ACC112 (cell line): ENCODE measurements around the gene HERC2.
A peak's percentile ranks its signal among the peaks of the same experiment; 100 is the strongest.
"Not testable (repeated sequence)": the region's sequence is repeated elsewhere in the genome, so short reads cannot be mapped to it uniquely, and the experiment has no call there.

ENCODE experiments used
- H2AFZ ChIP-seq: fragments of 200-600 bp; sonication (generic); one replicate; pipeline ENCODE4 v1.6.0; 2017; ENCODE audit warnings: antibody characterized with exemption, low read length; ENCODE audit not compliant: unreplicated experiment
- H3K27ac ChIP-seq: fragments of 200-600 bp; sonication (generic); 2 replicates; pipeline ENCODE4 v1.5.1; 2014; ENCODE audit warnings: low read depth, mild to moderate bottlenecking, antibody characterized with exemption, low read length, moderate library complexity
- H3K27me3 ChIP-seq: fragments of 200-600 bp; sonication (generic); 2 replicates; pipeline ENCODE4 v1.6.1; 2014; ENCODE audit warnings: mild to moderate bottlenecking, antibody characterized with exemption, low read length, moderate library complexity, mixed read lengths; ENCODE audit not compliant: insufficient read depth
- H3K36me3 ChIP-seq: fragments of 200-600 bp; sonication (generic); 2 replicates; pipeline ENCODE4 v1.6.1; 2016; ENCODE audit warnings: mild to moderate bottlenecking, antibody characterized with exemption, low read length, moderate library complexity, mixed read lengths; ENCODE audit not compliant: insufficient read depth
- H3K4me1 ChIP-seq: fragments of 200-600 bp; sonication (generic); one replicate; pipeline ENCODE4 v1.6.1; 2016; ENCODE audit warnings: low read length, mixed read lengths; ENCODE audit not compliant: insufficient read depth, unreplicated experiment, control insufficient read depth
- H3K4me3 ChIP-seq: fragments of 200-600 bp; sonication (generic); 2 replicates; pipeline ENCODE4 v1.5.1; 2014; ENCODE audit warnings: mild to moderate bottlenecking, low read depth, low read length
- H3K79me2 ChIP-seq: fragments of 200-600 bp; sonication (generic); one replicate; pipeline ENCODE4 v1.6.0; 2016; ENCODE audit warnings: low read length; ENCODE audit not compliant: control insufficient read depth, unreplicated experiment, insufficient read depth

The HERC2 gene, protein sequence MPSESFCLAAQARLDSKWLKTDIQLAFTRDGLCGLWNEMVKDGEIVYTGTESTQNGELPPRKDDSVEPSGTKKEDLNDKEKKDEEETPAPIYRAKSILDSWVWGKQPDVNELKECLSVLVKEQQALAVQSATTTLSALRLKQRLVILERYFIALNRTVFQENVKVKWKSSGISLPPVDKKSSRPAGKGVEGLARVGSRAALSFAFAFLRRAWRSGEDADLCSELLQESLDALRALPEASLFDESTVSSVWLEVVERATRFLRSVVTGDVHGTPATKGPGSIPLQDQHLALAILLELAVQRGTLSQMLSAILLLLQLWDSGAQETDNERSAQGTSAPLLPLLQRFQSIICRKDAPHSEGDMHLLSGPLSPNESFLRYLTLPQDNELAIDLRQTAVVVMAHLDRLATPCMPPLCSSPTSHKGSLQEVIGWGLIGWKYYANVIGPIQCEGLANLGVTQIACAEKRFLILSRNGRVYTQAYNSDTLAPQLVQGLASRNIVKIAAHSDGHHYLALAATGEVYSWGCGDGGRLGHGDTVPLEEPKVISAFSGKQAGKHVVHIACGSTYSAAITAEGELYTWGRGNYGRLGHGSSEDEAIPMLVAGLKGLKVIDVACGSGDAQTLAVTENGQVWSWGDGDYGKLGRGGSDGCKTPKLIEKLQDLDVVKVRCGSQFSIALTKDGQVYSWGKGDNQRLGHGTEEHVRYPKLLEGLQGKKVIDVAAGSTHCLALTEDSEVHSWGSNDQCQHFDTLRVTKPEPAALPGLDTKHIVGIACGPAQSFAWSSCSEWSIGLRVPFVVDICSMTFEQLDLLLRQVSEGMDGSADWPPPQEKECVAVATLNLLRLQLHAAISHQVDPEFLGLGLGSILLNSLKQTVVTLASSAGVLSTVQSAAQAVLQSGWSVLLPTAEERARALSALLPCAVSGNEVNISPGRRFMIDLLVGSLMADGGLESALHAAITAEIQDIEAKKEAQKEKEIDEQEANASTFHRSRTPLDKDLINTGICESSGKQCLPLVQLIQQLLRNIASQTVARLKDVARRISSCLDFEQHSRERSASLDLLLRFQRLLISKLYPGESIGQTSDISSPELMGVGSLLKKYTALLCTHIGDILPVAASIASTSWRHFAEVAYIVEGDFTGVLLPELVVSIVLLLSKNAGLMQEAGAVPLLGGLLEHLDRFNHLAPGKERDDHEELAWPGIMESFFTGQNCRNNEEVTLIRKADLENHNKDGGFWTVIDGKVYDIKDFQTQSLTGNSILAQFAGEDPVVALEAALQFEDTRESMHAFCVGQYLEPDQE (N-terminal part only)

GRCh38 chr15:28322129-28322588 lies at the start of gene HERC2:
TSS of gene HERC2 (minus strand) at chr15:28322179. CDS start at chr15:28321433, 746 bp downstream.
- H3K36me3 ChIP-seq, H3K27ac ChIP-seq, H2AFZ ChIP-seq, H3K4me1 ChIP-seq, H3K79me2 ChIP-seq, H3K27me3 ChIP-seq: not testable (repeated sequence)
- peak within 1 kb of the TSS; percentile 60 for H3K4me3 ChIP-seq

- H3K27ac ChIP-seq, H3K4me3 ChIP-seq, H3K36me3 ChIP-seq, H3K79me2 ChIP-seq, H2AFZ ChIP-seq, H3K4me1 ChIP-seq, H3K27me3 ChIP-seq: not testable (repeated sequence)
These were observed 43.5 kb upstream of the HERC2 start for GRCh38 chr15:28365502-28365901.

GRCh38 chr15:28357984-28358383 lies 36.0 kb upstream of the HERC2 start, which contains the start of gene GOLGA6L24:
TSS of gene GOLGA6L24 (minus strand) at chr15:28358084. CDS start at chr15:28358023, 61 bp downstream.
- H3K79me2 ChIP-seq, H3K4me3 ChIP-seq, H2AFZ ChIP-seq, H3K36me3 ChIP-seq, H3K27ac ChIP-seq, H3K27me3 ChIP-seq, H3K4me1 ChIP-seq: not testable (repeated sequence)

- not testable (repeated sequence) for H3K27me3 ChIP-seq, H3K4me1 ChIP-seq, H3K79me2 ChIP-seq, H3K27ac ChIP-seq, H2AFZ ChIP-seq, H3K36me3 ChIP-seq
- H3K4me3 ChIP-seq, result peak overlapping the region; percentile 60
These were observed 461 bp downstream of the HERC2 start for GRCh38 chr15:28321358-28322078.

DNA sequence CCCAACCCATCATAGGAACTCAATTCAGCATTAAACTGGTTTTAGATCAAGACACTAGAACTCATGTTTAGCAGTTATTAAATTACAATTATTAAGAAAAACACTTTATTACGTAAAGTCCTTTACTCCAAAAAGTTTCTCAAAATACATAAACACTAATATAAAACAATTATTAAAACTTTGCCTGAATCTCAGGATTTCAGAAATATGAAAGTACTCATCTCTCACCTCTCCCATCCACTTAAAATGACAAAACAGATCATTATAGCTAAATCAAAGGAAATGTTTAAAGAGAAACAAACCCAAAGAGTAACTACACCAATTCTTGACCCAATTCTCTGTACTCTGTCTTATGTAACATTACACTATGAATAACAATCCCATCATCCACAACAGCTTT lies 2.3 kb downstream of the HERC2 start:
- H3K79me2 ChIP-seq, result not testable (repeated sequence)

GRCh38 chr15:28318828-28319227 lies 3.2 kb downstream of the HERC2 start:
- not testable (repeated sequence) for H3K4me1 ChIP-seq, H3K27me3 ChIP-seq, H3K4me3 ChIP-seq, H3K27ac ChIP-seq, H3K79me2 ChIP-seq, H2AFZ ChIP-seq, H3K36me3 ChIP-seq

More for the DNA sequence above, 2.3 kb downstream of the HERC2 start:
- not testable (repeated sequence) for H3K4me3 ChIP-seq, H3K27ac ChIP-seq, H2AFZ ChIP-seq, H3K36me3 ChIP-seq, H3K4me1 ChIP-seq, H3K27me3 ChIP-seq

- not testable (repeated sequence) for H3K27ac ChIP-seq, H3K27me3 ChIP-seq, H3K36me3 ChIP-seq, H3K4me1 ChIP-seq, H3K79me2 ChIP-seq, H2AFZ ChIP-seq, H3K4me3 ChIP-seq
These were observed 3.9 kb downstream of the HERC2 start for GRCh38 chr15:28318122-28318521.

GRCh38 chr15:28316958-28317357 lies 5.0 kb downstream of the HERC2 start:
- H3K79me2 ChIP-seq, H3K4me1 ChIP-seq, H3K27me3 ChIP-seq, H3K36me3 ChIP-seq, H2AFZ ChIP-seq, H3K27ac ChIP-seq, H3K4me3 ChIP-seq: not testable (repeated sequence)

DNA sequence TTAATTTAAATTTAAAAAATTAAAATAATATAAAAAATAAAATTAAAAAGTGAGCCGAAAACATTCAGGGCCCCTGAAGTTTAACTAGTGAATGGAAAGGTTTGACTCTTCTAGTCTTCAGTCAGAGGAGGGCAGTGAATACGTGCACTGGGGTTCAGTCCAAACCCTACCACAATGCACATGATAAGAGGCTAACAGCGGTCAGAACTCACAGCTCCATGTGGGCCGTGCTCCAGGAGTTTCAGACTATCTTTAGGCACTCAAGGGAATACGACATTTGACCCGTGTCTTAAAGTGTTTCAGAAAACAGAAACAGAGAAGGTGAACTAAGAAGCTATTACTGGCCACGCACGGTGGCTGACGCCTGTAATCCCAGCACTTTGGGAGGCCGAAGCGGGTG lies 11.5 kb downstream of the HERC2 start:
- H3K4me3 ChIP-seq, H3K36me3 ChIP-seq, H3K27ac ChIP-seq, H2AFZ ChIP-seq, H3K27me3 ChIP-seq, H3K79me2 ChIP-seq, H3K4me1 ChIP-seq: not testable (repeated sequence)

DNA sequence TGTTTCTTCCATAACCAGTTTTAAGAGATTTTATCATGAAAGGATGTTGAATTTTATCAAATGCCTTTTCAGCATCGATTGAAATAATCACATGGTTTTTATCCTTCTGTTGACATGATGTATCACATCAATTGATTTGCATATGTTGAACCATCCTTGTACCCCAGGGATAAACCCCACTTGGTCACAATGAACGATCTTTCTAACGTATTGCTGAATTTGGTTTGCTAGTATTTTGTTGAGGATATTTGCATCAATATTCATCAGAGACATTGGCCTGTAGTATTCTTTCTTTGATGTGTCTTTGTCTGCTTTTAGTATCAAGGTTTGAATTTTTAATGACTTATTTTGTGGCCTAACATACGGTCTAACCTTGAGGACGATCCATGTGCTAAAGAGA lies 13.3 kb downstream of the HERC2 start:
- not testable (repeated sequence) for H3K4me3 ChIP-seq, H3K4me1 ChIP-seq, H3K79me2 ChIP-seq, H2AFZ ChIP-seq, H3K27ac ChIP-seq, H3K36me3 ChIP-seq, H3K27me3 ChIP-seq
